OCI-LY7 (cell line): ENCODE measurements around the gene MMP3.

Experiments
- EZH2phosphoT487 ChIP-seq: fragments of 200-600 bp; sonication (generic); IDR thresholded peaks from 2 replicates; pipeline ENCODE4 v1.6.1; 2018; ENCODE audit warnings: low read depth, borderline replicate concordance, mild to moderate bottlenecking, mixed run types, antibody characterized with exemption, low read length, moderate library complexity, mixed read lengths
- TF ChIP-seq, protein P1 (sequence below): fragments of 200-600 bp; sonication (generic); conservative IDR thresholded peaks from 2 replicates; pipeline ENCODE4 v1.5.1; 2014; ENCODE audit warnings: mild to moderate bottlenecking, antibody characterized with exemption, low read length, moderate library complexity, mixed read lengths

DNA sequence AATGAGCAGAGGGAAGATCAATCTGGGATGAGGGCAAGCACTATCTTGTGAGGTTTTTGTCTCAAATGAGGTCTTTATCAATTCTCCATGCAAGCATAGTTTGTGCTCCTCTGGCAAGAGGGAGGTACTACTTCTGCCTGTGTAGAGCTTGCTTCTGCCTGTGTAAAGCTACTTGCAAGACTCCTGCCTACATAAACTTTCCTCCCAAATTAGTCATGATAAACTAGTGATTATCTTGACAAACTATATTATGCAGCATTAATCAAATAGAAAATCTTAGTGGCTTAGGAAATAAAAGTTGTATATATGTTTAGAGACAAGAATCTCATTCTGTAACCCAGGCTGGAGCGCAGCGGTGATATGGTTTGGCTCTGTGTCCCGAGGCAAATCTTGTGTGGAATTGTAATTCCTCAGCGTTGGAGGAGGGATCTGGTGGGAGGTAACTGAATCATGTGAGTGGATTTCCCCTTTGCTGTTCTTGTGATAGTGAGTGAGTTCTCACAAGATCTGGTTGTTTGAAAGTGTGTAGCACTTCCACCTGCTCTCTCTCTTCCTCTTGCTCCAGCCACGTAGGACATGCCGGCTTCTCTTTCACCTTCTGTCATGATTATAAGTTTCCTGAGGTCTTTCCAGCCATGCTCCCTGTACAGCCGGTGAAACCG is 54.9 kb downstream of the MMP3 start:
- TF ChIP-seq, protein P1, sequence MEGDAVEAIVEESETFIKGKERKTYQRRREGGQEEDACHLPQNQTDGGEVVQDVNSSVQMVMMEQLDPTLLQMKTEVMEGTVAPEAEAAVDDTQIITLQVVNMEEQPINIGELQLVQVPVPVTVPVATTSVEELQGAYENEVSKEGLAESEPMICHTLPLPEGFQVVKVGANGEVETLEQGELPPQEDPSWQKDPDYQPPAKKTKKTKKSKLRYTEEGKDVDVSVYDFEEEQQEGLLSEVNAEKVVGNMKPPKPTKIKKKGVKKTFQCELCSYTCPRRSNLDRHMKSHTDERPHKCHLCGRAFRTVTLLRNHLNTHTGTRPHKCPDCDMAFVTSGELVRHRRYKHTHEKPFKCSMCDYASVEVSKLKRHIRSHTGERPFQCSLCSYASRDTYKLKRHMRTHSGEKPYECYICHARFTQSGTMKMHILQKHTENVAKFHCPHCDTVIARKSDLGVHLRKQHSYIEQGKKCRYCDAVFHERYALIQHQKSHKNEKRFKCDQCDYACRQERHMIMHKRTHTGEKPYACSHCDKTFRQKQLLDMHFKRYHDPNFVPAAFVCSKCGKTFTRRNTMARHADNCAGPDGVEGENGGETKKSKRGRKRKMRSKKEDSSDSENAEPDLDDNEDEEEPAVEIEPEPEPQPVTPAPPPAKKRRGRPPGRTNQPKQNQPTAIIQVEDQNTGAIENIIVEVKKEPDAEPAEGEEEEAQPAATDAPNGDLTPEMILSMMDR = no peak
- no peak for TF ChIP-seq EZH2phosphoT487
